H1 (cell line): ENCODE data around the gene TGM5.

ENCODE experiments used
- CEBPB ChIP-seq: IDR thresholded peaks from 2 replicates; pipeline ENCODE4 v1.6.1; 2012; ENCODE audit warnings: low read depth, low read length
- EGR1 ChIP-seq: IDR thresholded peaks from 2 replicates; pipeline ENCODE4 v1.6.1; 2011; ENCODE audit warnings: low read depth, low read length, borderline replicate concordance
- POLR2A ChIP-seq, 2 experiments: IDR thresholded peaks; 1 replicate in 1 of 2; 2 replicates in 1 of 2; pipeline ENCODE4 v1.6.1; 2011; ENCODE audit warnings: low read depth in 2 of 2, low read length in 2 of 2, mild to moderate bottlenecking in 2 of 2; ENCODE audit errors: control extremely low read depth in 1 of 2
- SIN3A ChIP-seq, 2 experiments: IDR thresholded peaks in 1 of 2; conservative IDR thresholded peaks in 1 of 2; 2 replicates each; pipeline ENCODE4 v1.6.1; 2011 to 2012; ENCODE audit warnings: low read length in 2 of 2, improper control_type of control experiment in 1 of 2, low read depth in 1 of 2, mild to moderate bottlenecking in 1 of 2
- TF ChIP-seq, protein P1 (sequence below), 3 experiments: IDR thresholded peaks; 1 replicate in 2 of 3; 2 replicates in 1 of 3; pipeline versions ENCODE4 v1.5.1 to v1.6.1; 2011; ENCODE audit warnings: low read length in 3 of 3, mild to moderate bottlenecking in 3 of 3, inconsistent platforms in 2 of 3, low read depth in 1 of 3, moderate library complexity in 1 of 3; ENCODE audit not compliant: insufficient read depth in 1 of 3; ENCODE audit errors: control extremely low read depth in 1 of 3

DNA sequence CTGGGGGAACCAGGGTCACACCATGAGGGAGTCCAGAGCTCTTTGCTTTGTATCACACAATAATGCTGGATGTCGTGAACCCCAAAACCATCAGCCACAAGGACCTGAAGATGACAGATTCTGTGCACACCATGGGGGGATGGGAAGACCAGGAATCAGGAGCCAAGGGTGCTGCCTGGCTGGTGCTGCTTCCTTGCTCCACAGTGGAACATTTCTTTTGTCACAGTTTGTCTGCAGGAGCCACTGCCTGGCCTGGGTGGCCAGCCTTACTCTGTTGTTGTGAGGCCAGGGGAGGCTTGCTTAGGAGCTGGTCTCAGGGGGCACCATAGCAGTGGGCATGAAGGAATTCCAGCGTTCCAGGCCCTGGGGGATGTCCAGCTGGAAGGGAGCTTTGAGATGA, 6.5 kb upstream of the TGM5 start:
- no peak for TF ChIP-seq CEBPB
- TF ChIP-seq SIN3A (conservative IDR thresholded peaks at IDR 0.05 in 1 of 2, IDR thresholded peaks at IDR 0.05 in 1 of 2; ENCODE audit: low read depth in 1 of 2, low read length in 2 of 2) = no peak
- TF ChIP-seq POLR2A (IDR thresholded peaks at IDR 0.05; ENCODE audit: control extremely low read depth in 1 of 2, low read depth in 2 of 2, low read length in 2 of 2) = no peak
- TF ChIP-seq, protein P1, sequence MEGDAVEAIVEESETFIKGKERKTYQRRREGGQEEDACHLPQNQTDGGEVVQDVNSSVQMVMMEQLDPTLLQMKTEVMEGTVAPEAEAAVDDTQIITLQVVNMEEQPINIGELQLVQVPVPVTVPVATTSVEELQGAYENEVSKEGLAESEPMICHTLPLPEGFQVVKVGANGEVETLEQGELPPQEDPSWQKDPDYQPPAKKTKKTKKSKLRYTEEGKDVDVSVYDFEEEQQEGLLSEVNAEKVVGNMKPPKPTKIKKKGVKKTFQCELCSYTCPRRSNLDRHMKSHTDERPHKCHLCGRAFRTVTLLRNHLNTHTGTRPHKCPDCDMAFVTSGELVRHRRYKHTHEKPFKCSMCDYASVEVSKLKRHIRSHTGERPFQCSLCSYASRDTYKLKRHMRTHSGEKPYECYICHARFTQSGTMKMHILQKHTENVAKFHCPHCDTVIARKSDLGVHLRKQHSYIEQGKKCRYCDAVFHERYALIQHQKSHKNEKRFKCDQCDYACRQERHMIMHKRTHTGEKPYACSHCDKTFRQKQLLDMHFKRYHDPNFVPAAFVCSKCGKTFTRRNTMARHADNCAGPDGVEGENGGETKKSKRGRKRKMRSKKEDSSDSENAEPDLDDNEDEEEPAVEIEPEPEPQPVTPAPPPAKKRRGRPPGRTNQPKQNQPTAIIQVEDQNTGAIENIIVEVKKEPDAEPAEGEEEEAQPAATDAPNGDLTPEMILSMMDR (IDR thresholded peaks at IDR 0.05; ENCODE audit: control extremely low read depth in 1 of 3, insufficient read depth in 1 of 3, low read depth in 1 of 3, low read length in 3 of 3) = no peak
- TF ChIP-seq EGR1 = no peak
